ENCODE data around the gene RPS23. TPM values are rescaled to one million over a fixed set of nuclear protein-coding genes. Genes with fewer than 3 reads are reported as not detected.

RPS23 gene
- 5,433 and 6,020 TPM in 2 replicates for total RNA-seq (ENCODE audit: low replicate concordance)

DNA sequence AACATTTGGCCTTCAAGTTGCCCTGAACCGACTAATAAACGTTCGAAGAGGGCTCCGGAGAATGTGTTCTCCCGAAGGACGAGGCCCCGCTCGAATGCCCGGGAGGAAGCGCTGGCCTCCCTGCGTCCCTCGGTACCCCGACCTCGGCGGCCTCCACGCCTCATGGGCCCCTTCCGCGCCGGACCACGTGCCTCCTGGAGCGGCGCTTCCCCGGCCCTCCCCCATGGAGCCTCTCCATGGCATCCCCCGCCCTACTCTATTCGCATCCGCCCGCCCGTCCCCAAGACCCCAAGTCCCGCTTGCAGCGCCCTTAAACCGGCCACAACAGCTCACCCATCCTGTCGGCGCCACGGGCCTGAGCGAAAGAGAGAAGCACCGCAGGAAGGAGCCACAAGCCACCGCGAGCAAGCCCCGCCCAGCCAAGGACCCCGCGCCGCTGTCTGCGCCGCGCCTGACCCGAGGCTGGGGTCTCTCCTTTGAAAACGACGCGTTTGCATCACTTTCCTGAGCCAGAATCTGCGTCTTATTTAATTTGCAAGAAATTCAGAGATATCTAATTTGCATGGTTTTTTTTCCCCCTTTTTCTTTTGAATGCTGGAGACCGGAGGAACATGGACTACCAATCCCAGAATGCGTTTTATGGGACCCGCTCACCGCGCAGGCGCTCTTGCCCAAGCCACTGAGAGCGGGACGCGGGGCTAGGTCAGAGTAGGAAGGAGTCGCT, at the start of gene RPS23:
TSS of gene RPS23 (minus strand) at position 368 of the 724 bp plus-strand sequence. CDS start at position 337, 31 bp downstream.
- peaks cover 26% of the 10 kb centered on the region for H3K4me1 ChIP-seq
- peak within 1 kb of the TSS; percentile 70 for H3K4me3 ChIP-seq
- H3K9ac ChIP-seq = peak within 1 kb of the TSS; percentile 81
- TF ChIP-seq, protein P1, sequence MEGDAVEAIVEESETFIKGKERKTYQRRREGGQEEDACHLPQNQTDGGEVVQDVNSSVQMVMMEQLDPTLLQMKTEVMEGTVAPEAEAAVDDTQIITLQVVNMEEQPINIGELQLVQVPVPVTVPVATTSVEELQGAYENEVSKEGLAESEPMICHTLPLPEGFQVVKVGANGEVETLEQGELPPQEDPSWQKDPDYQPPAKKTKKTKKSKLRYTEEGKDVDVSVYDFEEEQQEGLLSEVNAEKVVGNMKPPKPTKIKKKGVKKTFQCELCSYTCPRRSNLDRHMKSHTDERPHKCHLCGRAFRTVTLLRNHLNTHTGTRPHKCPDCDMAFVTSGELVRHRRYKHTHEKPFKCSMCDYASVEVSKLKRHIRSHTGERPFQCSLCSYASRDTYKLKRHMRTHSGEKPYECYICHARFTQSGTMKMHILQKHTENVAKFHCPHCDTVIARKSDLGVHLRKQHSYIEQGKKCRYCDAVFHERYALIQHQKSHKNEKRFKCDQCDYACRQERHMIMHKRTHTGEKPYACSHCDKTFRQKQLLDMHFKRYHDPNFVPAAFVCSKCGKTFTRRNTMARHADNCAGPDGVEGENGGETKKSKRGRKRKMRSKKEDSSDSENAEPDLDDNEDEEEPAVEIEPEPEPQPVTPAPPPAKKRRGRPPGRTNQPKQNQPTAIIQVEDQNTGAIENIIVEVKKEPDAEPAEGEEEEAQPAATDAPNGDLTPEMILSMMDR (IDR thresholded peaks at IDR 0.05) = no peak
- TF ChIP-seq EZH2phosphoT487 (IDR thresholded peaks at IDR 0.05) (no peak), EZH2 (IDR thresholded peaks at IDR 0.05) (no peak)
- DNase-seq (ENCODE audit: low spot score) = peak; percentile 90
- H3K36me3 ChIP-seq = peaks cover 21% of the 10 kb centered on the region
- H3K4me2 ChIP-seq = peak within 1 kb of the TSS; percentile 90
- H3F3A ChIP-seq (ENCODE audit: low read depth) = peaks cover 44% of the 10 kb centered on the region
- Mint-ChIP-seq H3K4me3 (peak within 1 kb of the TSS; percentile 93), H3K4me1 (peaks cover 17% of the 10 kb centered on the region), H3K36me3 (peaks cover 31% of the 10 kb centered on the region), H3K27ac (peak within 1 kb of the TSS; percentile 100), H3K9me3 (no peaks in the 10 kb centered on the region), H3K27me3 (ENCODE audit: insufficient read depth, low read depth) (peaks cover 6% of the 10 kb centered on the region)
- peaks cover 34% of the 10 kb centered on the region for H3K79me2 ChIP-seq (ENCODE audit: low read depth)
- H3K9me3 ChIP-seq (ENCODE audit: low read depth) = no peaks in the 10 kb centered on the region
- peaks cover 10% of the 10 kb centered on the region for H4K20me1 ChIP-seq (ENCODE audit: low read depth)
- H3K27me3 ChIP-seq = no peaks in the 10 kb centered on the region
- H2AFZ ChIP-seq (replicated peaks) = peak within 1 kb of the TSS; percentile 92
- H3K27ac ChIP-seq = peak within 1 kb of the TSS; percentile 76

DNA sequence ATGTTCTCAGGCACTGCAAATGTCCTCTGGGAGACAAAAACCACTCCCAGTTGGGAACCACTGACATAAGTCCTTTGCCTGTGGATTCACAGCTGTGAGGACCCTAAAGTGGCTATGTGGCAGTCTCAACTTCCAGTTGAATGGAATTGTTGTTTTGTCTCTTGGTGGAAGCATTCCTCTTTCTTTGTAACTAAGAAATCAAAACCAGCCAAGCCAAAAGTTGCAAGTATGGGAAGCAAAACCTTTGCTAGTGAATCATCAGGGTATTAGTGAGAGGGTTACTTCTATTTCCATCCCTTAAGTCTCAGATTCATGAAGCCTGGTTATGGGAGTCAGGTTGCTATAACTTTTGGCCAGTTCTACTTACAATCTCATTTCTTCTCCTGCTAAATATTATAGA, 49.8 kb upstream of the RPS23 start:
- no peak for DNase-seq (ENCODE audit: low spot score)
- Histone ChIP-seq H3K4me1 (peaks cover 8% of the 10 kb centered on the region), H3K9me3 (ENCODE audit: low read depth) (no peaks in the 10 kb centered on the region), H3K36me3 (no peaks in the 10 kb centered on the region), H3K79me2 (ENCODE audit: low read depth) (no peaks in the 10 kb centered on the region), H3K4me2 (no peak overlapping the region), H2AFZ (replicated peaks) (no peak overlapping the region), H3K4me3 (no peak overlapping the region), H3F3A (ENCODE audit: low read depth) (no peaks in the 10 kb centered on the region), H3K27me3 (no peaks in the 10 kb centered on the region), H4K20me1 (ENCODE audit: low read depth) (no peaks in the 10 kb centered on the region), H3K9ac (no peak overlapping the region), H3K27ac (no peak overlapping the region)
- no peak for TF ChIP-seq EZH2 (IDR thresholded peaks at IDR 0.05)
- TF ChIP-seq, protein P1 (IDR thresholded peaks at IDR 0.05) = no peak
- TF ChIP-seq EZH2phosphoT487 (IDR thresholded peaks at IDR 0.05) = no peak
- Mint-ChIP-seq H3K36me3 (no peaks in the 10 kb centered on the region), H3K4me1 (peaks cover 6% of the 10 kb centered on the region), H3K4me3 (no peak overlapping the region), H3K27ac (no peak overlapping the region), H3K27me3 (ENCODE audit: insufficient read depth, low read depth) (no peaks in the 10 kb centered on the region), H3K9me3 (peaks cover 2% of the 10 kb centered on the region)

DNA sequence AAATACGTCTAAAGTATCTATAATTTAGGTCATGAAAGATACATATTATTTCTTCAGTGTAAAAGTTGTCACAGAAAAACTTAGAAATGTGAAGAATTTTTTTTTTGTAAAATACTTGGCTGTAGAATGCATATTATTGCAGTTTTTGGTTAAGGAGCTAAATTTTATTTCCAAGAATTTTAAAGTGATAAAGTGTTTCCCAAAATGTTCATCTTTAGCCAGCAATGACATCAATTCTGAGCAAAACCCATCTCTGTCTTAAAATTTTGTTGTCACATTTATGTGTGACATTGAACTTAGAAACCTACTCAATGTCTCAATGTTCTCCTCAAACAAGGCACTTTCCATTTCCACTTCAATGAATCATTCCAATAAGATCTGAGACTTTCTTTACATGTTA, 47.8 kb upstream of the RPS23 start:
- Histone ChIP-seq H3K27me3 (no peaks in the 10 kb centered on the region), H3K4me1 (peaks cover 8% of the 10 kb centered on the region), H3K4me2 (no peak overlapping the region), H3F3A (ENCODE audit: low read depth) (no peaks in the 10 kb centered on the region), H3K79me2 (ENCODE audit: low read depth) (no peaks in the 10 kb centered on the region), H3K4me3 (no peak overlapping the region), H2AFZ (replicated peaks) (no peak overlapping the region), H4K20me1 (ENCODE audit: low read depth) (no peaks in the 10 kb centered on the region), H3K9ac (no peak overlapping the region), H3K36me3 (no peaks in the 10 kb centered on the region), H3K9me3 (ENCODE audit: low read depth) (no peaks in the 10 kb centered on the region), H3K27ac (no peak overlapping the region)
- H3K36me3 Mint-ChIP-seq = no peaks in the 10 kb centered on the region
- H3K27ac Mint-ChIP-seq = no peak overlapping the region
- H3K27me3 Mint-ChIP-seq (ENCODE audit: insufficient read depth, low read depth) = no peaks in the 10 kb centered on the region
- H3K4me3 Mint-ChIP-seq = no peak overlapping the region
- no peak for DNase-seq (ENCODE audit: low spot score)
- peaks cover 6% of the 10 kb centered on the region for H3K4me1 Mint-ChIP-seq
- no peak for TF ChIP-seq EZH2phosphoT487 (IDR thresholded peaks at IDR 0.05)
- TF ChIP-seq, protein P1 (IDR thresholded peaks at IDR 0.05) = no peak
- TF ChIP-seq EZH2 (IDR thresholded peaks at IDR 0.05) = no peak
- peaks cover 2% of the 10 kb centered on the region for H3K9me3 Mint-ChIP-seq

Measured in neural progenitor cell (in vitro differentiated cells).